GM19328 (cell line): ENCODE data around the gene MEIS2.

Source experiments
- ATAC-seq: cut with Tn5 transposase; IDR thresholded peaks from one replicate; pipeline ENCODE4 v1.9.1; 2021; ENCODE audit warnings: mild to moderate bottlenecking, moderate library complexity; ENCODE audit not compliant: unreplicated experiment

Gene MEIS2

GRCh38 chr15:37041836-37042235 is 58.5 kb downstream of the MEIS2 start:
- ATAC-seq, result no peak

GRCh38 chr15:37041042-37041441 is 59.3 kb downstream of the MEIS2 start:
- ATAC-seq, result no peak

GRCh38 chr15:37040072-37040742 is 60.1 kb downstream of the MEIS2 start:
- no peak for ATAC-seq

GRCh38 chr15:37038716-37039106 is 61.6 kb downstream of the MEIS2 start:
- no peak for ATAC-seq

GRCh38 chr15:37037850-37038715 is 62.3 kb downstream of the MEIS2 start:
- ATAC-seq, result no peak

- no peak for ATAC-seq
These were observed 63.2 kb downstream of the MEIS2 start for GRCh38 chr15:37037071-37037655.

- ATAC-seq, result no peak
These were observed 65.3 kb downstream of the MEIS2 start for GRCh38 chr15:37034835-37035748.

GRCh38 chr15:37034392-37034791 is 66.0 kb downstream of the MEIS2 start:
- ATAC-seq, result no peak

- ATAC-seq, result no peak
These were observed 68.1 kb downstream of the MEIS2 start for GRCh38 chr15:37032091-37032775.

- no peak for ATAC-seq
These were observed 69.2 kb downstream of the MEIS2 start for GRCh38 chr15:37031198-37031597.

GRCh38 chr15:37028625-37029296 is 71.6 kb downstream of the MEIS2 start:
- ATAC-seq, result no peak

GRCh38 chr15:37020852-37021251 is 79.5 kb downstream of the MEIS2 start:
- no peak for ATAC-seq

GRCh38 chr15:37019479-37020433 is 80.6 kb downstream of the MEIS2 start:
- no peak for ATAC-seq

- no peak for ATAC-seq
These were observed 83.2 kb downstream of the MEIS2 start for GRCh38 chr15:37017031-37017625.

GRCh38 chr15:37016231-37016630 is 84.1 kb downstream of the MEIS2 start:
- no peak for ATAC-seq

GRCh38 chr15:37015451-37015850 is 84.9 kb downstream of the MEIS2 start:
- ATAC-seq, result no peak

- no peak for ATAC-seq
These were observed 85.3 kb downstream of the MEIS2 start for GRCh38 chr15:37015035-37015434.

- no peak for ATAC-seq
These were observed 85.8 kb downstream of the MEIS2 start for GRCh38 chr15:37014566-37014965.
